ENCODE measurements around the gene ADAMTS10. TPM values are rescaled to one million over a fixed set of nuclear protein-coding genes. Genes with fewer than 3 reads are reported as not detected.

The ADAMTS10 gene
- total and polyA plus RNA-seq, 2 of the 13 experiments (the other 11 are each of a cell fraction or from before 2014, with no cell fraction given), result 0.49 to 1.7 TPM

DNA sequence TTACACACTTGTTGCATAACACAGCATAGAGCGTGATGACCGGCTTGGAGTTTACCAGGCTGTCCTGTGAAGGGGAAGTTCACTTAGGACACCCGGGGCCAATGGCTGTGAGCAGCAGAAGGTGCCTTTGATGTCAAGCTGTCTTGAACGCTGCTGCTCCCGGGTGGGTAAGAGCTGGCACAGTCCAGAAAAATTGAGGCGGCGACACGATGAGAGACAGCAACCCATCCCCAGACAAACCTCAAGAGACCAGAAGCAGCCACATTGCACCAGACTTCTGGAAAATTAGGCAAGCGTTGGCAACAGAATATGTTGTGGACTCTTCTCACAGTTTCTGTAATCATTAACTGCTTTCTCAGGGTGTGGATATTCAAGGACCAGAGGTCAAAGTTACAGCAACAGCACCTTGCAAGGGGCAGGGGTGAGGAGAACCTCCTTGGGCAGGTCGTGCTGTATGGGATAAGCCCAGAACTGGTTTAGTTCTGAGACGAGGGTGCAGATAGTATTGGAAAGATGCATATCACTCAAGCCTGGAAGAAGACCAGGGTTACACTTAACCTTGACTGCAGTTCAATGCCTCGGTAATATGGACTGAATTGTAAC is 30.0 kb upstream of the ADAMTS10 start (continued):
- TF ChIP-seq HNF4G (IDR thresholded peaks at IDR 0.05; ENCODE audit: borderline replicate concordance, low read depth, low read length) (peak; percentile 73), HNF4G (CRISPR knock-in tag; IDR thresholded peaks at IDR 0.05; ENCODE audit: borderline replicate concordance, low read depth) (no peak; the same call in 1 of the 2 replicates), ZNF616 (CRISPR knock-in tag; IDR thresholded peaks at IDR 0.05; ENCODE audit: low read depth) (no peak), CENPX (CRISPR knock-in tag; IDR thresholded peaks at IDR 0.05) (no peak), ZNF329 (CRISPR knock-in tag; IDR thresholded peaks at IDR 0.05; ENCODE audit: low read depth) (no peak), SKIL (CRISPR knock-in tag; IDR thresholded peaks at IDR 0.05; ENCODE audit: borderline replicate concordance) (peak; percentile 71), ZNF354B (CRISPR knock-in tag; IDR thresholded peaks at IDR 0.05) (no peak), KDM2A (CRISPR knock-in tag; IDR thresholded peaks at IDR 0.05; ENCODE audit: borderline replicate concordance, low read depth) (no peak), U2AF1 (optimal IDR thresholded peaks at IDR 0.05; ENCODE audit: low read depth, low read length) (no peak), JUNB (CRISPR knock-in tag; IDR thresholded peaks at IDR 0.05; ENCODE audit: borderline replicate concordance) (no peak), ZNF34 (CRISPR knock-in tag; IDR thresholded peaks at IDR 0.05; ENCODE audit: borderline replicate concordance) (no peak), MTF1 (CRISPR knock-in tag; IDR thresholded peaks at IDR 0.05) (no peak), ZNF367 (CRISPR knock-in tag; IDR thresholded peaks at IDR 0.05; ENCODE audit: borderline replicate concordance) (no peak), FOXO1 (CRISPR knock-in tag; IDR thresholded peaks at IDR 0.05) (peak; percentile 67; the same call in 1 of the 2 replicates), GFI1 (CRISPR knock-in tag; IDR thresholded peaks at IDR 0.05; ENCODE audit: borderline replicate concordance) (no peak), REPIN1 (CRISPR knock-in tag; IDR thresholded peaks at IDR 0.05; ENCODE audit: borderline replicate concordance, low read depth) (peak; percentile 54; the same call in 1 of the 2 replicates), ZNF138 (CRISPR knock-in tag; IDR thresholded peaks at IDR 0.05; ENCODE audit: low read depth) (no peak), GABPA (IDR thresholded peaks at IDR 0.05; ENCODE audit: low read depth, low read length) (no peak), GABPA (CRISPR knock-in tag; IDR thresholded peaks at IDR 0.05; ENCODE audit: low read depth) (no peak), NCOR1 (IDR thresholded peaks at IDR 0.05; ENCODE audit: borderline replicate concordance, low read length) (peak; percentile 90), HNF4A (CRISPR knock-in tag; IDR thresholded peaks at IDR 0.05) (peak; percentile 83), CBX2 (IDR thresholded peaks at IDR 0.05; ENCODE audit: low read depth, low read length) (no peak), CBX2 (CRISPR knock-in tag; IDR thresholded peaks at IDR 0.05; ENCODE audit: low read depth) (no peak)
- TF ChIP-seq, protein P1, sequence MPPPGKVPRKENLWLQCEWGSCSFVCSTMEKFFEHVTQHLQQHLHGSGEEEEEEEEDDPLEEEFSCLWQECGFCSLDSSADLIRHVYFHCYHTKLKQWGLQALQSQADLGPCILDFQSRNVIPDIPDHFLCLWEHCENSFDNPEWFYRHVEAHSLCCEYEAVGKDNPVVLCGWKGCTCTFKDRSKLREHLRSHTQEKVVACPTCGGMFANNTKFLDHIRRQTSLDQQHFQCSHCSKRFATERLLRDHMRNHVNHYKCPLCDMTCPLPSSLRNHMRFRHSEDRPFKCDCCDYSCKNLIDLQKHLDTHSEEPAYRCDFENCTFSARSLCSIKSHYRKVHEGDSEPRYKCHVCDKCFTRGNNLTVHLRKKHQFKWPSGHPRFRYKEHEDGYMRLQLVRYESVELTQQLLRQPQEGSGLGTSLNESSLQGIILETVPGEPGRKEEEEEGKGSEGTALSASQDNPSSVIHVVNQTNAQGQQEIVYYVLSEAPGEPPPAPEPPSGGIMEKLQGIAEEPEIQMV (CRISPR knock-in tag; IDR thresholded peaks at IDR 0.05; ENCODE audit: low read depth), result no peak; the same call in 1 of the 2 replicates

Data from HepG2 (cell line).